Breast epithelium (tissue), 3 donors: ENCODE data around the gene TRAPPC13.

ENCODE experiments used
- POLR2A ChIP-seq: fragments of 450-650 bp; IDR thresholded peaks from one replicate; pipeline ENCODE4 v1.6.1; 2016; ENCODE audit warnings: antibody characterized with exemption, mild to moderate bottlenecking, moderate library complexity
- TF ChIP-seq, protein P1 (sequence below), 3 donors: fragments of 450-650 bp; IDR thresholded peaks; one replicate each; pipeline ENCODE4 v1.5.1; 2016 to 2017; ENCODE audit warnings: antibody characterized with exemption in 3 of 3, mild to moderate bottlenecking in 3 of 3, moderate library complexity in 3 of 3

DNA sequence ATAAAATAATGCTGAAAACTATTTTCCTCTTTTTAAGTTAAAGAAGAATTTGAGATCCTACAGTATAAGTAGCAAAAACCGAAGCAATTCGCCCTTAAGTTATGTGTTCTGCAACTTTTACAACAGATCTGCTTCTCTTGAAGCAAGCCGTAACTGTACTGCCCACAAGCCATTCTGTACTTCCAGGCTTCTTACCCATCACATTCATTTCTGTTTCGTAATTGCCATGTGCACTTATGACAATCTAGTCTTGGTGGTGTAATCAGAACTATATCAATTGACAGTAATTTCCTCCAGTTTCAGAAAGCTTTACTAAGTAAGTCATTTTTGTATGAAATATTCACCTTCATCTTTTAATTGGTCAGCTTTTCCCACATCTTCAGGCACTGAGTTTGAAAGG lies 83.3 kb downstream of the TRAPPC13 start:
- TF ChIP-seq, protein P1, sequence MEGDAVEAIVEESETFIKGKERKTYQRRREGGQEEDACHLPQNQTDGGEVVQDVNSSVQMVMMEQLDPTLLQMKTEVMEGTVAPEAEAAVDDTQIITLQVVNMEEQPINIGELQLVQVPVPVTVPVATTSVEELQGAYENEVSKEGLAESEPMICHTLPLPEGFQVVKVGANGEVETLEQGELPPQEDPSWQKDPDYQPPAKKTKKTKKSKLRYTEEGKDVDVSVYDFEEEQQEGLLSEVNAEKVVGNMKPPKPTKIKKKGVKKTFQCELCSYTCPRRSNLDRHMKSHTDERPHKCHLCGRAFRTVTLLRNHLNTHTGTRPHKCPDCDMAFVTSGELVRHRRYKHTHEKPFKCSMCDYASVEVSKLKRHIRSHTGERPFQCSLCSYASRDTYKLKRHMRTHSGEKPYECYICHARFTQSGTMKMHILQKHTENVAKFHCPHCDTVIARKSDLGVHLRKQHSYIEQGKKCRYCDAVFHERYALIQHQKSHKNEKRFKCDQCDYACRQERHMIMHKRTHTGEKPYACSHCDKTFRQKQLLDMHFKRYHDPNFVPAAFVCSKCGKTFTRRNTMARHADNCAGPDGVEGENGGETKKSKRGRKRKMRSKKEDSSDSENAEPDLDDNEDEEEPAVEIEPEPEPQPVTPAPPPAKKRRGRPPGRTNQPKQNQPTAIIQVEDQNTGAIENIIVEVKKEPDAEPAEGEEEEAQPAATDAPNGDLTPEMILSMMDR (IDR thresholded peaks at IDR 0.05) = no peak
- no peak for TF ChIP-seq POLR2A
